ENCODE results near the gene IL19. TPM values are rescaled to one million over a fixed set of nuclear protein-coding genes. Genes with fewer than 3 reads are reported as not detected.

The IL19 gene
- polyA plus RNA-seq, 1 of the 3 experiments (the other 2 are of a cell fraction): not detected

GRCh38 chr1:206800891-206801290, 30.3 kb downstream of the IL19 start:
- 49% methylated on average over 3 of the region's 3 CpGs for WGBS (ENCODE audit: low lambda C conversion rate)
- Histone ChIP-seq H4K20me1 (ENCODE audit: insufficient read depth) (no peaks in the 10 kb centered on the region), H3K27ac (ENCODE audit: low read depth in 2 of 2, low read length in 1 of 2) (no peak overlapping the region), H3K4me2 (no peak overlapping the region), H3F3A (replicated peaks; ENCODE audit: insufficient read depth) (no peaks in the 10 kb centered on the region), H3K79me2 (ENCODE audit: insufficient read depth) (no peaks in the 10 kb centered on the region), H3K9ac (no peak overlapping the region), H3K27me3 (ENCODE audit: insufficient read depth) (peaks cover 17% of the 10 kb centered on the region; the same call in 1 of the 2 replicates), H3K4me1 (ENCODE audit: control insufficient read depth in 1 of 2, insufficient read depth in 2 of 2, low read depth in 1 of 2, low read length in 1 of 2) (peaks cover 0 to 24% of the 10 kb centered on the region in 2 experiments; a peak in 2 of 4 replicates), H3K9me3 (no peaks in the 10 kb centered on the region), H3K36me3 (replicated peaks in 1 of 2; ENCODE audit: control insufficient read depth in 1 of 2, insufficient read depth in 2 of 2, low read length in 1 of 2) (no peaks in the 10 kb centered on the region), H3K4me3 (ENCODE audit: low read depth in 2 of 2, low read length in 1 of 2) (no peak overlapping the region), H2AFZ (ENCODE audit: low read depth) (no peak overlapping the region), H3K9me2 (no peaks in the 10 kb centered on the region)
- no peak for TF ChIP-seq FOSL2 (IDR thresholded peaks at IDR 0.05; ENCODE audit: borderline replicate concordance, low read depth)
- TF ChIP-seq ELF1 (IDR thresholded peaks at IDR 0.05): no peak
- no peak for TF ChIP-seq SIN3A (IDR thresholded peaks at IDR 0.05; ENCODE audit: borderline replicate concordance, low read depth, low read length)
- TF ChIP-seq IRF3 (IDR thresholded peaks at IDR 0.05; ENCODE audit: low read depth, low read length): no peak
- TF ChIP-seq POLR2AphosphoS5 (IDR thresholded peaks at IDR 0.05; ENCODE audit: low read depth, low read length): no peak
- no peak for TF ChIP-seq USF1 (IDR thresholded peaks at IDR 0.05; ENCODE audit: borderline replicate concordance, low read depth)
- TF ChIP-seq NFIC (IDR thresholded peaks at IDR 0.05; ENCODE audit: borderline replicate concordance): no peak
- no peak for TF ChIP-seq JUND (IDR thresholded peaks at IDR 0.05)
- no peak for TF ChIP-seq RAD21 (IDR thresholded peaks at IDR 0.05; ENCODE audit: low read length)
- no peak for TF ChIP-seq GATA2 (CRISPR knock-in tag; IDR thresholded peaks at IDR 0.05)
- TF ChIP-seq RFX5 (IDR thresholded peaks at IDR 0.05; ENCODE audit: low read length): no peak
- no peak for TF ChIP-seq REST (IDR thresholded peaks at IDR 0.05; ENCODE audit: low read depth, low read length)
- no peak for TF ChIP-seq MEF2A (IDR thresholded peaks at IDR 0.05; ENCODE audit: borderline replicate concordance, low read depth)
- TF ChIP-seq MAX (IDR thresholded peaks at IDR 0.05; ENCODE audit: low read depth): no peak
- TF ChIP-seq MXI1 (IDR thresholded peaks at IDR 0.05; ENCODE audit: low read depth, low read length): no peak
- TF ChIP-seq PBX3 (IDR thresholded peaks at IDR 0.05): no peak
- no peak for TF ChIP-seq YY1 (IDR thresholded peaks at IDR 0.05; ENCODE audit: low read depth)
- TF ChIP-seq TCF12 (IDR thresholded peaks at IDR 0.05): no peak
- DNase-seq: no peak
- CTCF ChIA-PET: interaction anchor here (1.5 kb wide), 1 partner anchor 40 kb away, joined by 5 read pairs; no protein-coding TSS in a partner anchor
- POLR2A ChIA-PET: no interaction called here
